HG03064 (cell line): ENCODE results near the gene ZNF621.
"Not testable (repeated sequence)": the region's sequence is repeated elsewhere in the genome, so short reads cannot be mapped to it uniquely, and the experiment has no call there.

Experiments used
- ATAC-seq: cut with Tn5 transposase; IDR thresholded peaks from one replicate; pipeline ENCODE4 v1.9.1; 2021; ENCODE audit warnings: low read depth; ENCODE audit not compliant: unreplicated experiment

Gene ZNF621

GRCh38 chr3:40532252-40532651 lies 7.5 kb downstream of the ZNF621 start:
- no peak for ATAC-seq

- no peak for ATAC-seq
Observed at GRCh38 chr3:40534283-40534682, 9.5 kb downstream of the ZNF621 start.

DNA sequence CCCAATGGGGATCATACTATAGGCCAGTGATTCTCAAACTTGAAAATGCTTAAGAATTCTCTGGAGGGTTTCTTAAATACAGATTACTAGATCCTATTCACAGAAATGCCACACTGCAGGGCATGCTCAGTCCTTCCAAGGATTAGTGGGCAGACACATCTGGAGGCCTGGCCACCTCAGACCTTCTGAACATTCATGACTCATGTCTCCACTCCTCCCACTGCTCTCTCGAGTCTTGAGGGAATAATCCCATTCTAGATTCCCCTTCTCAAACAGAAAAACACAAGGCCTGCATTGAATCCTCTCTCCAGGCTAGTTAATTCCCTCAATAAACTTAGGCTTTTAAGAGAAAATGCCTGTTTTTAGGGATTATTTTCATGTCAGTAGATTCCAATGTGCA lies 22.1 kb downstream of the ZNF621 start:
- ATAC-seq = no peak

GRCh38 chr3:40550167-40550566 lies 25.4 kb downstream of the ZNF621 start:
- ATAC-seq = no peak

DNA sequence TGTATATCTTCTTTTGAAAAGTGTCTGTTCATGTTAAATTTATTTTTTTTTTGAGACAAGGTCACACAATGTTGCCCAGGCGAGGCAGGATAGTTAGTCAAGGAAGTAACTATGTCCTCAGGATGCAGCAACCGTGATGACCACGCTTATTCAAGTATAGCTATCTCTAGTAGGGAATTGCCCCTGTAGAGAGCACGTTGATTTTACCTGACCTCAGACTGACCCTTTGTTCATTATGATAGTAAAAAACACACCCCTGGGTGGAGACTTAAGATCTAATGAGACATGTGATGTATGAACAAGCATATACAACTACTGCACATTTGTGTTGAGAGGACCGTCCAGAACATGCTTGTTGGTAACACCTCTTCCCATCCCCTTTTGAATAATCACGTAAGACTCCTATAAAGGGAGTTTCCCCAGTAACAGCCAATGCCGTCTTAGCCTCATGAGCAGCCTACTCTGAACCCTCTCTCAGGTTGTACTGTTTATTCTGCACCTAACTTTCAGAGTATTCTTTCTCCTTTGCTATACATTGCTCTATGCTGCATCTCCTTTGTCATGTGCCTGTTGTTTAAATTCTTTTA lies 32.9 kb downstream of the ZNF621 start:
- ATAC-seq = no peak

DNA sequence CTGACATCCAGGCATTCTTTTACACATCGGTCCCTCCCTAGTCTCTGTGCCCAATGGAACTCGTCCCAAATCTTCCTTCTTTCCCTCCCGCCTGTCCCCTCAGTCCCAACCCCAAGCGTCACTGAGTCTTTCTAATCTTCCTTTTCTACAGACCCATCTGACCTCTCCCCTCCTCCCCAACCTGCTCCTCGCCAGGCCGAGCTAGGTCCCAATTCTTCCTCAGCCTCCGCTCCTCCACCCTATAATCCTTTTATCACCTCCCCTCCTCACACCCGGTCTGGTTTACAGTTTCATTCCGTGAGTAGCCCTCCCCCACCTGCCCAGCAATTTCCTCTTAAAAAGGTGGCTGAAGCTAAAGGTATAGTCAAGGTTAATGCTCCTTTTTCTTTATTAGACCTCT lies 37.7 kb downstream of the ZNF621 start:
- ATAC-seq = not testable (repeated sequence)

DNA sequence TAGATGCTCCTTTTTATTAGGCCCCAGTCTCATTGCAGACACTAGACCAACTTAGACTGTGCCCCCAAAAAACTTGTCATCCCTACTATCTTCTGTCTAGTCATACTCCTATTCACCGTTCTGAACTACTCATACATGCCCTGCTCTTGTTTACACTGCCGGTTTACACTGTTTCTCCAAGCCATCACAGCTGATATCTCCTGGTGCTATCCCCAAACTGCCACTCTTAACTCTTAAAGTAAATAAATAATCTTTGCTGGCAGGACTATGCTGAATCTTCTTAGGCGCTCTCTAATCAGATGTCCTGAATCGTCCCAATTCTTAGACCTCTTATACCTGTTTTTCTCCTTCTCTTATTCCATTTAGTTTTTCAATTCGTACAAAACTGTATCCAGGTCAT lies 40.9 kb downstream of the ZNF621 start:
- not testable (repeated sequence) for ATAC-seq

DNA sequence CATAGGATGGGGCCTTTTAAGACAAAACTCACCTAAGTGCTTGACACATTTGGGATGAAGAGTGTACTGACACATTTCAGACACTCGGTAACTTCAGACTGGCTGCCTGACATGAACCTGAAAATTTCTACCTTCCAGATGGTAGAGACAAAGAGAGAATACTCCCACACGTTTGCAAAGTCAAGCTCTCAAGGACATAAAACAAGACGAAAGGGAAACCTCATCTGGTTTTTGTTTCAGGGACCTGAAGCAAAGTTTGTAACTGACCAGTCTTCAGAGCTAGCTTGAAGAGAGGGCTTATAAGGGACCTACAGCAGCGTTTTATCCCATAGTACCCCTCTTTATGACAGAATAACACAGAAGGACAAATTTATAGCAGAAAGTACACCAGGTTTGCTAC lies 41.9 kb downstream of the ZNF621 start:
- no peak for ATAC-seq

GRCh38 chr3:40572588-40572987 lies 47.8 kb downstream of the ZNF621 start:
- no peak for ATAC-seq

- no peak for ATAC-seq
Observed at GRCh38 chr3:40574050-40574449, 49.3 kb downstream of the ZNF621 start.

DNA sequence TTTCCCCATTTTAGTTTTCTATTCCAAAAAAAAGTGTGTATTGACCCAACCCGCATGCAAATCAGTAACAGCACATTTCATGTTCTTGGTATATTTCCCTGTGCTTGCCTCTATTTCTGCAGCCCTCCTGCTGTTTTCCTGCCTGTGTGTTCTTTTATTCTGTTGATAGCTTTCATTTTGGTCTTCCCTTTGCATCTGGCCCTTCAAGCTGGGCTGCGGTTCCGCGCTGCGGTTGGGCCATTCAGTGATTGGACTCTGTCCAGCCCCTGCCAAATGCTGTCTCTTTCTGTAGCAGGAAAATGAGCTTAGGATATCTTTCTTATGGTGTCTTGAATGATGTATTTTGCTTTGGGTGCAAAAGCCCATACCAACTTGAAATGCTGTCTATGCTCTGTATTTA lies 49.9 kb downstream of the ZNF621 start:
- no peak for ATAC-seq

GRCh38 chr3:40576396-40576795 lies 51.6 kb downstream of the ZNF621 start:
- ATAC-seq = no peak

GRCh38 chr3:40580494-40581091 lies 55.8 kb downstream of the ZNF621 start:
- ATAC-seq = no peak

DNA sequence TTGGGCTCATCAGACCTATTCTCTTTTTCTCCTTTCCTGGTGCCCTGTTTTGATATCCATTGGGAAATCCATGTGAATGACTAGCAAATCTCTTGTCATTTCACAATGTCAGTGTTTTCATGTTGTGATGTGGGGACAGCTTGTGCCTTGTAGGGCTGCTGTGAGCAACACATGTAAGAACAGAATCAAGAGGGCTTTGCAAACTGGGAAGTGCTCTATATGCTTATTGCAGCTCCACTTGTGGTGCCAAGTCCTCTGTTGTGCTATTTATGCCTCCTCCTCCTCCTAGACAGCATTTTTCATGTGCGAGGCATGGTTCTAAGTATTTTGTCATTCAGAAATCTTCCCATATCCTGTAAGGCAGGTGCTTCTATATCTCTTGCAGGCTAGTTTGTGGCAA lies 56.4 kb downstream of the ZNF621 start:
- ATAC-seq = no peak

- ATAC-seq = no peak
Observed at GRCh38 chr3:40582401-40583027, 57.8 kb downstream of the ZNF621 start.

- ATAC-seq = no peak
Observed at GRCh38 chr3:40583691-40584090, 58.9 kb downstream of the ZNF621 start.

GRCh38 chr3:40584625-40585189 lies 59.9 kb downstream of the ZNF621 start:
- no peak for ATAC-seq

- ATAC-seq = no peak
Observed at GRCh38 chr3:40585381-40586016, 60.7 kb downstream of the ZNF621 start.

GRCh38 chr3:40586901-40587300 lies 62.1 kb downstream of the ZNF621 start:
- no peak for ATAC-seq

DNA sequence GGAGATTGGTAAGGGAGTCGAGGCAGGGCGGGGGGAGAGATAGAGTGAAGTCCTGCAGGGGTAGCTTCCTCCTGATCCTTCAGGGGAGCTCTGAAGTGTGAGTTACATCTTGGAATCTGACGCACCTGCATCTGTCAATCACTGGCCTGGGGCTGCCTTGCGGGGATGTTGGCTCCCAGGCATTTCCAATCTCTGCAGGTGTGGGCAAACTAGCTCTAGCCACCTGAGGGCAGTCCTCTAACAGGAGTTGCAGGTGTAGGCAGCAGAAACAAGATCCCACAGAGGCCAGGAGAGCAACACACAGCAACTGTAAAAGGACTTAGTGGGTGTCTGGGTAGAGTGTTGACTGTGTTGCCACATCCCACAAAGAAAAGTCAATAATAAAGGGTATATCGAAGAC lies 63.6 kb downstream of the ZNF621 start:
- ATAC-seq = no peak
